ENCODE measurements around the gene TPCN1. TPM values are rescaled to one million over a fixed set of nuclear protein-coding genes. Genes with fewer than 3 reads are reported as not detected.

TPCN1 gene
- total RNA-seq, 4 donors from 2014 or later: 16.5 to 38.4 (median 28.8) TPM

DNA sequence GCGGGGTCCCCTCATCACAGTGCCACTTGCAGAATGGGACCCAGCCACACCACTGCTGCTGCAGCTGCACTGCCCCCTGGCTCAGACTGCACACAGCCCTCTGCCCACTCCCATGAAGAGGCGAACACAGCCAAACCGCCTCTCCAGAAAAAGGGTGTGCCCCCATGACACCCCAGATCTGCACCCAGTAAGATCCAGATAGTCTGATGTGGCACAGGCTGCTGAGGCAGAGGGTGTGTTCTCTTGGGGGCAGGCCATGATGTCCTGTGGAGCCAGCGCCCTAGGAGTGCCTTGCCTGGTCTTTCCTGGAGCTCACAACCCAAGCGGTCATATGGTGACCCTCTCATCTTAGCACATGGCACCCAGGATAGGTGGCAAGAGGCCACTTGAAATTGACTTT, 69.2 kb downstream of the TPCN1 start:
- 92 to 96% methylated on average over 4 to 5 of the region's 5 CpGs for WGBS, 2 donors
- DNase-seq (ENCODE audit: low spot score in 2 of 2): no peak
- intact Hi-C loops (cut with DNase I; ENCODE audit: low total_unique reads): no loop called here
- no peak overlapping the region for H3K4me3 ChIP-seq (ENCODE audit: low read depth, poor library complexity, severe bottlenecking)
- TF ChIP-seq, protein P1, sequence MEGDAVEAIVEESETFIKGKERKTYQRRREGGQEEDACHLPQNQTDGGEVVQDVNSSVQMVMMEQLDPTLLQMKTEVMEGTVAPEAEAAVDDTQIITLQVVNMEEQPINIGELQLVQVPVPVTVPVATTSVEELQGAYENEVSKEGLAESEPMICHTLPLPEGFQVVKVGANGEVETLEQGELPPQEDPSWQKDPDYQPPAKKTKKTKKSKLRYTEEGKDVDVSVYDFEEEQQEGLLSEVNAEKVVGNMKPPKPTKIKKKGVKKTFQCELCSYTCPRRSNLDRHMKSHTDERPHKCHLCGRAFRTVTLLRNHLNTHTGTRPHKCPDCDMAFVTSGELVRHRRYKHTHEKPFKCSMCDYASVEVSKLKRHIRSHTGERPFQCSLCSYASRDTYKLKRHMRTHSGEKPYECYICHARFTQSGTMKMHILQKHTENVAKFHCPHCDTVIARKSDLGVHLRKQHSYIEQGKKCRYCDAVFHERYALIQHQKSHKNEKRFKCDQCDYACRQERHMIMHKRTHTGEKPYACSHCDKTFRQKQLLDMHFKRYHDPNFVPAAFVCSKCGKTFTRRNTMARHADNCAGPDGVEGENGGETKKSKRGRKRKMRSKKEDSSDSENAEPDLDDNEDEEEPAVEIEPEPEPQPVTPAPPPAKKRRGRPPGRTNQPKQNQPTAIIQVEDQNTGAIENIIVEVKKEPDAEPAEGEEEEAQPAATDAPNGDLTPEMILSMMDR (IDR thresholded peaks at IDR 0.05): no peak

DNA sequence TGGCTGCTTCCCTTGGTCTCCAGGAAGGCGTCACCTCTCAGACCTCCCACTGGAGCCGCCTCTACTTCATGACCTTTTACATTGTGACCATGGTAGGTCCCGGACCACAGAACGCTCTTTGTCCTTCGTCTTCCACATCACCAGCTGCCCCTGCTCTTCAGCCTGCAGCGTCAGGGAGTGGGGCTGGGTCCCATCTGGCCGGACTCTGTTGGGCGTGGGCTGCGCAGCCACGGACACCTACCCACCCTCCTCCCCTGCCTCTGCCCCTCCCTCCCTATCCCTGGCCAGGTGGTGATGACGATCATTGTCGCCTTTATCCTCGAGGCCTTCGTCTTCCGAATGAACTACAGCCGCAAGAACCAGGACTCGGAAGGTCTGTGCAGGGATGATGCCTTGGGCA, 70.3 kb downstream of the TPCN1 start:
- no peak for TF ChIP-seq POLR2A (IDR thresholded peaks at IDR 0.05)
- TF ChIP-seq, protein P1 (IDR thresholded peaks at IDR 0.05): no peak
- DNase-seq (ENCODE audit: low spot score in 2 of 2): no peak
- no peak overlapping the region for H3K4me3 ChIP-seq (ENCODE audit: low read depth, poor library complexity, severe bottlenecking)
- 90 to 93% methylated on average over 17 of the region's 17 CpGs for WGBS, 2 donors
- intact Hi-C loops (cut with DNase I; ENCODE audit: low total_unique reads): no loop called here

- 57 to 64% methylated on average over 6 of the region's 6 CpGs for WGBS, 2 donors
- no peak for DNase-seq (ENCODE audit: low spot score in 2 of 2)
- intact Hi-C loops (cut with DNase I; ENCODE audit: low total_unique reads): no loop called here
Observed at GRCh38 chr12:113292091-113292490, 70.8 kb downstream of the TPCN1 start.

DNA sequence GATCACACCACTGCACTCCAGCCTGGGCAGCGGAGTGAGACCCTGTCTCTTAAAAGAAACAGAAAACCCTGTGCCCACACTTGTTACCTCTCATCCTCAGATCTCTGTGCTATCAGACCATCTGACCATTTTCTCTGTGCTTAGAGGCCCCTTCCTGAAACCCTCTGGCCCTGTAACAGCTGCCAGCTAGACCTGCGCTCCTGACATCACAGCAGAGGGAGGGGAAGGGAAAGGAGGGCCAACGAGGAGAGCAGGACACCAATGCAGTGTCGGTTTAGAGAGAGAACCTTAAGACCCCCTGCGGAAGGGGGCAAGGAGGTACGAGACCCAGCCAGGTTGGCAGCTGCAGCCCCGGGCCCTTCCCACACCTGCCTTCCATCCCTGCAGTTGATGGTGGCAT, 71.3 kb downstream of the TPCN1 start:
- TF ChIP-seq, protein P1 (IDR thresholded peaks at IDR 0.05): no peak
- TF ChIP-seq POLR2A (IDR thresholded peaks at IDR 0.05): no peak
- WGBS, 2 donors: 86 to 93% methylated on average over 7 of the region's 7 CpGs

More at GRCh38 chr12:113292091-113292490, 70.8 kb downstream of the TPCN1 start:
- TF ChIP-seq, protein P1 (IDR thresholded peaks at IDR 0.05): no peak
- no peak for TF ChIP-seq POLR2A (IDR thresholded peaks at IDR 0.05)
- H3K4me3 ChIP-seq (ENCODE audit: low read depth, poor library complexity, severe bottlenecking): no peak overlapping the region

DNA sequence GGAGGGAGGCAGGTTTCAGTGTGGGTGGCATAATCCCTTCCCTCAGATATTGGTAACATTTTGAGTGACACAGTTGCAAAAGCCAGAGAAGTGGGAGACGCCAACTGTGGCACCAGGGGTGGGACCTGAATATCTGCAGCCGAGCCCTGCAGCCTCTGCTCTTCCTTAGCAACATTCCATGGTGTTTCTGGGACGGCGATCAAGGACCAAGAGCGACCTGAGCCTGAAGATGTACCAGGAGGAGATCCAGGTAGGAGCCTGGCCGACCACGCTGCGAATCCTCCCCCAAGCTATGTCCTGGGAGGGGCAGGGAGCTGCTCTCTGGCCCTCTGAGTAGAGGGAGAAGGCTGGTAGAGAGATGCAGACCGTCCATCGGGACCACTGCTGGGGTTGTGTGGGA, 71.8 kb downstream of the TPCN1 start:
- WGBS, 2 donors: 94 to 96% methylated on average over 10 of the region's 10 CpGs
- intact Hi-C loops (cut with DNase I; ENCODE audit: low total_unique reads): no loop called here
- no peak for TF ChIP-seq POLR2A (IDR thresholded peaks at IDR 0.05)
- TF ChIP-seq, protein P1 (IDR thresholded peaks at IDR 0.05): no peak
- H3K4me3 ChIP-seq (ENCODE audit: low read depth, poor library complexity, severe bottlenecking): no peak overlapping the region
- no peak for DNase-seq (ENCODE audit: low spot score in 2 of 2)

More for the DNA sequence above, 71.3 kb downstream of the TPCN1 start:
- DNase-seq (ENCODE audit: low spot score in 2 of 2): no peak
- H3K4me3 ChIP-seq (ENCODE audit: low read depth, poor library complexity, severe bottlenecking): no peak overlapping the region
- intact Hi-C loops (cut with DNase I; ENCODE audit: low total_unique reads): no loop called here

- intact Hi-C loops (cut with DNase I; ENCODE audit: low total_unique reads): no loop called here
- WGBS, 2 donors: 88 to 94% methylated on average over 24 of the region's 24 CpGs
- DNase-seq (ENCODE audit: low spot score in 2 of 2): no peak
- no peak for TF ChIP-seq POLR2A (IDR thresholded peaks at IDR 0.05)
- TF ChIP-seq, protein P1 (IDR thresholded peaks at IDR 0.05): no peak
- no peak overlapping the region for H3K4me3 ChIP-seq (ENCODE audit: low read depth, poor library complexity, severe bottlenecking)
Observed at GRCh38 chr12:113295886-113296556, 74.8 kb downstream of the TPCN1 start.
